ENCODE results near the gene CENPW.

Gene CENPW

GRCh38 chr6:126339796-126340609, at the start of gene CENPW (continued):
- peak; percentile 41; the same call in 1 of the 2 replicates for TF ChIP-seq ZBTB11 (tag by site-specific recombination; conservative IDR thresholded peaks at IDR 0.05; ENCODE audit: low read depth)
- TF ChIP-seq ZNF202 (tag by site-specific recombination; IDR thresholded peaks at IDR 0.05; ENCODE audit: borderline replicate concordance) = no peak
- TF ChIP-seq ZFP69B (tag by site-specific recombination; IDR thresholded peaks at IDR 0.05) = 0 out of 2 replicates have a peak, but pooled peaks have one; percentile 12
- peak; percentile 94; the same call in 1 of the 2 replicates for TF ChIP-seq ZNF501 (tag by site-specific recombination; IDR thresholded peaks at IDR 0.05)
- TF ChIP-seq BCL6B (tag by site-specific recombination; IDR thresholded peaks at IDR 0.05) = no peak
- no peak for TF ChIP-seq ZNF266 (tag by site-specific recombination; IDR thresholded peaks at IDR 0.05; ENCODE audit: low read depth)
- TF ChIP-seq ZNF133 (tag by site-specific recombination; IDR thresholded peaks at IDR 0.05) = no peak
- no peak for TF ChIP-seq ZNF621 (tag by site-specific recombination; IDR thresholded peaks at IDR 0.05)
- TF ChIP-seq GFI1B (tag by site-specific recombination; IDR thresholded peaks at IDR 0.05) = peak; percentile 81; the same call in 1 of the 2 replicates
- peak; percentile 71 for TF ChIP-seq ZNF366 (tag by site-specific recombination; conservative IDR thresholded peaks at IDR 0.05)
- TF ChIP-seq ZNF433 (tag by site-specific recombination; IDR thresholded peaks at IDR 0.05; ENCODE audit: low read depth) = no peak
- no peak for TF ChIP-seq ZBTB44 (tag by site-specific recombination; IDR thresholded peaks at IDR 0.05)
- no peak for TF ChIP-seq ZNF521 (tag by site-specific recombination; IDR thresholded peaks at IDR 0.05)
- TF ChIP-seq EGR2 (tag by site-specific recombination; IDR thresholded peaks at IDR 0.05; ENCODE audit: low read depth) = peak; percentile 92
- TF ChIP-seq ZNF114 (tag by site-specific recombination; IDR thresholded peaks at IDR 0.05) = no peak
- TF ChIP-seq ZNF530 (tag by site-specific recombination; IDR thresholded peaks at IDR 0.05; ENCODE audit: low read depth) = no peak
- 0 out of 2 replicates have a peak, but pooled peaks have one; percentile 59 for TF ChIP-seq ZNF639 (tag by site-specific recombination; IDR thresholded peaks at IDR 0.05)
- TF ChIP-seq ZNF624 (tag by site-specific recombination; IDR thresholded peaks at IDR 0.05) = no peak
- TF ChIP-seq ZFHX2 (tag by site-specific recombination; conservative IDR thresholded peaks at IDR 0.05) = peak; percentile 96
- TF ChIP-seq SP2 (tag by site-specific recombination; IDR thresholded peaks at IDR 0.05) = peak; percentile 91
- no peak for TF ChIP-seq ZNF791 (tag by site-specific recombination; IDR thresholded peaks at IDR 0.05)
